Measurements from ENCODE around the gene ILF3.

Gene ILF3

GRCh38 chr19:10720607-10721125, 66.5 kb downstream of the ILF3 start:
- in situ Hi-C loops (cut with MboI; ENCODE audit: low sequenced_read_pairs), result no loop called here

GRCh38 chr19:10723591-10723990, 69.4 kb downstream of the ILF3 start:
- in situ Hi-C loops (cut with MboI; ENCODE audit: low sequenced_read_pairs), result no loop called here

GRCh38 chr19:10724573-10725071, 70.5 kb downstream of the ILF3 start:
- in situ Hi-C loops (cut with MboI; ENCODE audit: low sequenced_read_pairs), result no loop called here

- in situ Hi-C loops (cut with MboI; ENCODE audit: low sequenced_read_pairs), result no loop called here
Measured at GRCh38 chr19:10725415-10725814, 71.3 kb downstream of the ILF3 start.

- in situ Hi-C loops (cut with MboI; ENCODE audit: low sequenced_read_pairs), result no loop called here
Measured at GRCh38 chr19:10726268-10726667, 72.1 kb downstream of the ILF3 start.

GRCh38 chr19:10727685-10728201, 73.6 kb downstream of the ILF3 start:
- in situ Hi-C loops (cut with MboI; ENCODE audit: low sequenced_read_pairs), result no loop called here

GRCh38 chr19:10729411-10729810, 75.3 kb downstream of the ILF3 start:
- in situ Hi-C loops (cut with MboI; ENCODE audit: low sequenced_read_pairs), result no loop called here

GRCh38 chr19:10730932-10731331, 76.8 kb downstream of the ILF3 start:
- in situ Hi-C loops (cut with MboI; ENCODE audit: low sequenced_read_pairs), result no loop called here

- in situ Hi-C loops (cut with MboI; ENCODE audit: low sequenced_read_pairs), result no loop called here
Measured at GRCh38 chr19:10735741-10736140, 81.6 kb downstream of the ILF3 start.

- in situ Hi-C loops (cut with MboI; ENCODE audit: low sequenced_read_pairs), result no loop called here
Measured at GRCh38 chr19:10736189-10736588, 82.0 kb downstream of the ILF3 start.

GRCh38 chr19:10736916-10737551, 82.9 kb downstream of the ILF3 start:
- in situ Hi-C loops (cut with MboI; ENCODE audit: low sequenced_read_pairs), result no loop called here

GRCh38 chr19:10737722-10738121, 83.6 kb downstream of the ILF3 start:
- in situ Hi-C loops (cut with MboI; ENCODE audit: low sequenced_read_pairs), result no loop called here

- in situ Hi-C loops (cut with MboI; ENCODE audit: low sequenced_read_pairs), result no loop called here
Measured at GRCh38 chr19:10740798-10741197, 86.7 kb downstream of the ILF3 start.
